H9 (cell line): ENCODE measurements around the gene LCE3B. TPM values are rescaled to one million over a fixed set of nuclear protein-coding genes. Genes with fewer than 3 reads are reported as not detected.

ENCODE experiments used
- DNase-seq: peaks from one replicate; pipeline ENCODE4 v3.0.0-alpha.2; 2017
- H2AFZ ChIP-seq: one replicate; pipeline ENCODE4 v1.6.1; 2013; ENCODE audit warnings: mild to moderate bottlenecking, low read length, control low read depth, moderate library complexity
- H2AK5ac ChIP-seq: 2 replicates; pipeline ENCODE4 v1.6.1; 2013; ENCODE audit warnings: low read length, control low read depth, mixed read lengths; ENCODE audit not compliant: insufficient read length
- H2BK120ac ChIP-seq: one replicate; pipeline ENCODE4 v1.6.1; 2013; ENCODE audit warnings: low read depth, mild to moderate bottlenecking, low read length, control low read depth, inconsistent platforms; ENCODE audit not compliant: poor library complexity, severe bottlenecking
- H2BK12ac ChIP-seq: 2 replicates; pipeline ENCODE4 v1.6.1; 2013; ENCODE audit warnings: low read length, control low read depth, mixed read lengths, low read depth; ENCODE audit not compliant: insufficient read length
- H2BK15ac ChIP-seq: 2 replicates; pipeline ENCODE4 v1.6.1; 2013; ENCODE audit warnings: low read depth, low read length, control low read depth
- H2BK20ac ChIP-seq: one replicate; pipeline ENCODE4 v1.6.1; 2013; ENCODE audit warnings: low read depth, mild to moderate bottlenecking, low read length, control low read depth, inconsistent platforms; ENCODE audit not compliant: poor library complexity, severe bottlenecking
- H2BK5ac ChIP-seq: 2 replicates; pipeline ENCODE4 v1.6.1; 2013; ENCODE audit warnings: low read length, control low read depth, mixed read lengths; ENCODE audit not compliant: insufficient read length
- H3K14ac ChIP-seq: 2 replicates; pipeline ENCODE4 v1.6.1; 2013; ENCODE audit warnings: low read length, control low read depth; ENCODE audit not compliant: insufficient read depth
- H3K18ac ChIP-seq: 2 replicates; pipeline ENCODE4 v1.6.1; 2013; ENCODE audit warnings: low read depth, mild to moderate bottlenecking, mixed read lengths, low read length, control low read depth; ENCODE audit not compliant: insufficient read length
- H3K23ac ChIP-seq: 2 replicates; pipeline ENCODE4 v1.6.1; 2013; ENCODE audit warnings: low read length, control low read depth, mixed read lengths, low read depth; ENCODE audit not compliant: insufficient read length
- H3K23me2 ChIP-seq: 2 replicates; pipeline ENCODE4 v1.6.1; 2013; ENCODE audit warnings: low read depth, mild to moderate bottlenecking, mixed read lengths, low read length, control low read depth; ENCODE audit not compliant: insufficient read length, poor library complexity, severe bottlenecking
- H3K27ac ChIP-seq: 2 replicates; pipeline ENCODE4 v1.5.1; 2013; ENCODE audit warnings: low read length, control low read depth, mixed read lengths, low read depth; ENCODE audit not compliant: insufficient read length
- H3K27me3 ChIP-seq: 2 replicates; pipeline ENCODE4 v1.6.1; 2013; ENCODE audit warnings: low read length, control low read depth, inconsistent platforms; ENCODE audit not compliant: insufficient read depth
- H3K4ac ChIP-seq: 2 replicates; pipeline ENCODE4 v1.6.1; 2013; ENCODE audit warnings: low read depth, mild to moderate bottlenecking, control low read depth, inconsistent platforms, low read length, moderate library complexity
- H3K4me1 ChIP-seq: 2 replicates; pipeline ENCODE4 v1.6.1; 2013; ENCODE audit warnings: low read length, control low read depth, inconsistent platforms; ENCODE audit not compliant: insufficient read depth
- H3K4me2 ChIP-seq: 2 replicates; pipeline ENCODE4 v1.6.1; 2013; ENCODE audit warnings: low read length, control low read depth, mixed read lengths; ENCODE audit not compliant: insufficient read length, insufficient read depth
- H3K56ac ChIP-seq: 2 replicates; pipeline ENCODE4 v1.6.1; 2013; ENCODE audit warnings: low read depth, mild to moderate bottlenecking, mixed read lengths, low read length, control low read depth; ENCODE audit not compliant: insufficient read length
- H3K79me1 ChIP-seq: 2 replicates; pipeline ENCODE4 v1.6.1; 2013; ENCODE audit warnings: low read depth, mild to moderate bottlenecking, moderate library complexity, low read length, control low read depth, inconsistent platforms; ENCODE audit not compliant: insufficient read depth, poor library complexity, severe bottlenecking
- H3K79me2 ChIP-seq: 2 replicates; pipeline ENCODE4 v1.6.1; 2013; ENCODE audit warnings: low read length, control low read depth, inconsistent platforms; ENCODE audit not compliant: insufficient read depth
- H3K9ac ChIP-seq: 2 replicates; pipeline ENCODE4 v1.6.1; 2013; ENCODE audit warnings: low read length, control low read depth, mixed read lengths; ENCODE audit not compliant: insufficient read length; ENCODE audit errors: extremely low read depth
- H3K9me3 ChIP-seq: one replicate; pipeline ENCODE4 v1.6.1; 2013; ENCODE audit warnings: low read depth, low read length, inconsistent platforms; ENCODE audit not compliant: control insufficient read depth
- H3T11ph ChIP-seq: one replicate; pipeline ENCODE4 v1.6.1; 2013; ENCODE audit warnings: mild to moderate bottlenecking, low read length, control low read depth, inconsistent platforms
- H4K20me1 ChIP-seq: one replicate; pipeline ENCODE4 v1.6.1; 2013; ENCODE audit not compliant: control insufficient read depth, insufficient read length, insufficient read depth
- H4K5ac ChIP-seq: 2 replicates; pipeline ENCODE4 v1.6.1; 2013; ENCODE audit warnings: low read depth, mild to moderate bottlenecking, mixed read lengths, low read length, control low read depth; ENCODE audit not compliant: insufficient read length
- H4K8ac ChIP-seq: replicated peaks from 2 replicates; pipeline ENCODE4 v1.6.1; 2013; ENCODE audit warnings: low read length, control low read depth, mixed read lengths, low read depth; ENCODE audit not compliant: insufficient read length
- H4K91ac ChIP-seq: 2 replicates; pipeline ENCODE4 v1.6.1; 2013; ENCODE audit warnings: low read depth, mild to moderate bottlenecking, moderate library complexity, mixed read lengths, low read length, control low read depth; ENCODE audit not compliant: insufficient read length
- H3K27ac Mint-ChIP-seq, 3 experiments: 2 replicates in 2 of 3; 3 replicates in 1 of 3; pipeline ENCODE4 v1.8.0; 2020 to 2021; ENCODE audit warnings: mixed read lengths in 3 of 3, mild to moderate bottlenecking in 1 of 3, moderate library complexity in 1 of 3
- H3K27me3 Mint-ChIP-seq: 2 replicates; pipeline ENCODE4 v1.8.0; 2021; ENCODE audit warnings: low read depth, mild to moderate bottlenecking, moderate library complexity, mixed read lengths
- H3K36me3 Mint-ChIP-seq, 3 experiments: 2 replicates in 2 of 3; 3 replicates in 1 of 3; pipeline ENCODE4 v1.8.0; 2020 to 2021; ENCODE audit warnings: low read depth in 3 of 3, mixed read lengths in 3 of 3; ENCODE audit not compliant: insufficient read depth in 1 of 3
- H3K4me1 Mint-ChIP-seq, 2 experiments: 2 replicates each; pipeline ENCODE4 v1.8.0; 2020; ENCODE audit warnings: mixed read lengths in 2 of 2
- H3K4me3 Mint-ChIP-seq, 2 experiments: 2 replicates in 1 of 2; 3 replicates in 1 of 2; pipeline ENCODE4 v1.8.0; 2020 to 2021; ENCODE audit warnings: mild to moderate bottlenecking in 2 of 2, mixed read lengths in 2 of 2, moderate library complexity in 1 of 2
- H3K9me3 Mint-ChIP-seq, 2 experiments: 2 replicates in 1 of 2; 3 replicates in 1 of 2; pipeline ENCODE4 v1.8.0; 2020; ENCODE audit warnings: mild to moderate bottlenecking in 2 of 2, mixed read lengths in 2 of 2, moderate library complexity in 1 of 2
- CTCF ChIP-seq: fragments of 200-600 bp; sonication (generic); conservative IDR thresholded peaks from 3 replicates; pipeline ENCODE4 v1.8.0; 2021; ENCODE audit warnings: antibody characterized with exemption, mild to moderate bottlenecking
- WGBS: extraction: QIAGEN DNeasy Blood & Tissue Kit; methylation state at CpG from one replicate; pipeline ENCODE4 v1.1.7; 2013; ENCODE audit warnings: missing lambda C conversion rate, low lambda C conversion rate, mixed read lengths; ENCODE audit not compliant: insufficient read length; ENCODE audit errors: extremely low coverage; 5-methylcytosine and 5-hydroxymethylcytosine counted together
- long read RNA-seq: library from polyadenylated mRNA; unstranded; transcript quantifications from one replicate; pipeline ENCODE4 v2.0.0, GENCODE V29; 2020
- total RNA-seq: library from RNA; stranded (reverse); gene quantifications from 2 replicates; pipeline ENCODE4 v1.2.1, GENCODE V29; 2021

Gene LCE3B, protein sequence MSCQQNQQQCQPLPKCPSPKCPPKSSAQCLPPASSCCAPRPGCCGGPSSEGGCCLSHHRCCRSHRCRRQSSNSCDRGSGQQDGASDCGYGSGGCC
- not detected in 2 replicates for total RNA-seq
- long read RNA-seq, result 0 reads

DNA sequence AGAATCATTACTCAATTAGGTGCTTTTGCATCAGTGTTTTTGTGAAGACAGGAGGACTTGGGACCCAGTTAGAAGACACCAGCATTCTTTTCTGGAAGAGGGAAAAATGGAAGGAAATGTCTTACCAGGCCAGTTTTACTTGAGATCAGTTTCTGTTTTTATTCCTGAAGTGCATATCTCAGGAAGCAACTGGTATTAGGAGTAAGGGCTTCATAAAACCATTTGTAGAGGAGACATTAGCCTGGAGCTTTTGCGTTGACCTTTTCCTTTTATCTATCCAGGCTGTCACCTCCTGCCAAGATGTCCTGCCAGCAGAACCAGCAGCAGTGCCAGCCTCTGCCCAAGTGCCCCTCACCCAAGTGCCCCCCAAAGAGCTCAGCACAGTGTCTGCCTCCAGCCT, at the start of gene LCE3B:
Gene LCE3B, plus strand, starts transcription at position 301 of the 400 bp plus-strand sequence. Its CDS starts 0 bp downstream, at position 301.
- no peak within 1 kb of the TSS for H2BK15ac ChIP-seq
- H4K91ac ChIP-seq, result no peak within 1 kb of the TSS
- no peak within 1 kb of the TSS for H3K18ac ChIP-seq
- no peaks in the 10 kb centered on the region for H3K79me2 ChIP-seq
- no peaks in the 10 kb centered on the region for H4K20me1 ChIP-seq
- H3K23ac ChIP-seq, result no peak within 1 kb of the TSS
- no peak within 1 kb of the TSS for H3K27ac Mint-ChIP-seq
- no peak within 1 kb of the TSS for H2AK5ac ChIP-seq
- H3K4me1 ChIP-seq, result no peaks in the 10 kb centered on the region
- no peak within 1 kb of the TSS for H2BK5ac ChIP-seq
- no peak within 1 kb of the TSS for H3K4me3 Mint-ChIP-seq
- H3K14ac ChIP-seq, result no peak within 1 kb of the TSS
- peaks cover 63% of the 10 kb centered on the region for H3K9me3 ChIP-seq
- H3K56ac ChIP-seq, result no peak within 1 kb of the TSS
- H3K23me2 ChIP-seq, result no peaks in the 10 kb centered on the region
- H4K5ac ChIP-seq, result no peak within 1 kb of the TSS
- no peaks in the 10 kb centered on the region for H3K27me3 ChIP-seq
- peaks cover 0 to 8% (median 2%) of the 10 kb centered on the region in 3 experiments; a peak in 3 of 7 replicates for H3K36me3 Mint-ChIP-seq
- no peaks in the 10 kb centered on the region for H3K79me1 ChIP-seq
- no peak for TF ChIP-seq CTCF
- H3K9me3 Mint-ChIP-seq, result peaks cover 68 to 76% of the 10 kb centered on the region in 2 experiments
- H3K4ac ChIP-seq, result no peak within 1 kb of the TSS
- no peak within 1 kb of the TSS for H3K4me2 ChIP-seq
- H3K27me3 Mint-ChIP-seq, result no peaks in the 10 kb centered on the region
- no CpG with 5 or more reads among the region's 1 CpG for WGBS
- no peaks in the 10 kb centered on the region for H3K4me1 Mint-ChIP-seq
- H3K9ac ChIP-seq, result no peak within 1 kb of the TSS
- H4K8ac ChIP-seq, result no peak within 1 kb of the TSS
- no peak within 1 kb of the TSS for H3T11ph ChIP-seq
- no peak within 1 kb of the TSS for H2BK20ac ChIP-seq
- no peak within 1 kb of the TSS for H2BK12ac ChIP-seq
- no peak within 1 kb of the TSS for H2AFZ ChIP-seq
- no peak within 1 kb of the TSS for H2BK120ac ChIP-seq
- H3K27ac ChIP-seq, result no peak within 1 kb of the TSS
- no peak for DNase-seq
